GM12864 (cell line): ENCODE data around the gene PLAC1.

Experiments used
- DNase-seq: peaks from one replicate; pipeline ENCODE4 v3.0.0-alpha.2; 2011; ENCODE audit warnings: low read depth
- H3K4me3 ChIP-seq: 2 replicates; pipeline ENCODE4 v1.5.1; 2011; ENCODE audit warnings: mild to moderate bottlenecking, low read depth, low read length, control low read depth
- CTCF ChIP-seq: IDR thresholded peaks from 2 replicates; pipeline ENCODE4 v1.5.1; 2011; ENCODE audit warnings: low read depth, mild to moderate bottlenecking, moderate library complexity, low read length, control low read depth, inconsistent platforms; ENCODE audit errors: missing control alignments

PLAC1 gene

GRCh38 chrX:134692233-134692632, 34.0 kb upstream of the PLAC1 start:
- TF ChIP-seq CTCF: no peak
- DNase-seq: no peak
- H3K4me3 ChIP-seq: no peak overlapping the region

- H3K4me3 ChIP-seq: no peak overlapping the region
- DNase-seq: no peak
- TF ChIP-seq CTCF: no peak
Measured at GRCh38 chrX:134691453-134691852, 33.2 kb upstream of the PLAC1 start.

GRCh38 chrX:134688839-134689238, 30.6 kb upstream of the PLAC1 start:
- no peak for TF ChIP-seq CTCF
- DNase-seq: no peak
- H3K4me3 ChIP-seq: no peak overlapping the region

- no peak for DNase-seq
- TF ChIP-seq CTCF: no peak
- H3K4me3 ChIP-seq: no peak overlapping the region
Measured at GRCh38 chrX:134688031-134688823, 30.0 kb upstream of the PLAC1 start.

GRCh38 chrX:134685668-134686067, 27.4 kb upstream of the PLAC1 start:
- H3K4me3 ChIP-seq: no peak overlapping the region
- no peak for DNase-seq
- TF ChIP-seq CTCF: no peak

- no peak for TF ChIP-seq CTCF
- no peak overlapping the region for H3K4me3 ChIP-seq
- DNase-seq: no peak
Measured at GRCh38 chrX:134684956-134685355, 26.7 kb upstream of the PLAC1 start.

- no peak overlapping the region for H3K4me3 ChIP-seq
- no peak for TF ChIP-seq CTCF
- DNase-seq: no peak
Measured at GRCh38 chrX:134683351-134684005, 25.2 kb upstream of the PLAC1 start.
